ENCODE data around the gene OTOS.

The OTOS gene

DNA sequence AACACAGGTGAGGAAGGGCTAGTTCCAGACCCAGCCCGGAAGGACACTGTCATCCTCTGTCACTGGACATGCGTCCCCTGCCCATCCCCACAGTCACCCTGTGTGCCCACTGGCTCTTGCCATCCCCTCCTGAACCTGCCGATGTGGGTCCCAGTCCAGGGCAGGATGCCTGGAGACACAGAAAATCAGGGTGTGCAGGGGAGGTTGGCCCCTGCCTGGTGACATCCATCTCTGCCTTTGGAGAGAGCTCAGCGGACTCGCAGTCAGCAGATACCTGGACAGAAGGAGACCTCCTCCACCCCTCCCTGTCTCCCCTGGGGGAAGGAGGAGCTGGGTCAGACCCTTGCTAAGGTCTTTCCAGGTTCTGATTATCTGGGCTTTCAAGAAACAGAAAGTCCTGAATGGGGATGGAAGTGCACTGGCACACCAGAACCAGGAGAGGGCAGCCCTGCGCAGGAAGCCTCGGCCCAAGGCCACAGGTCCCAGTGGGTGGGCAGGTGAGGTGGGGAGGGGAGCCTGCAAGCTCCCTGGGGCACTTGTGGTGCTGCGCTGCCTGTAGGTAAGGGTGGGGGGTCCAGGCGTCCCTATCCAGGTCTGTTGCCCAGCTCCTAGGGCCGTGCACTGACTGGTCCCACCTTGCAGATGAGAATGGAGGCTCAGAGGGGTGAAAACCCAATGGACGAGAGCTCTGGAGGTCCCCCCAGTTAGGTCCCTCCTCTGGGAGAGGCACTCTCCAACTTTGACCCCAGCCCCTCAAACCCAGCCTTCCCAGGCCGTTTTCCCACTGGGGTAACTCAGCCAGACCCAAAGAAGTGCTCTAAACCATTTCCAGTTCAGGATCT lies 9.7 kb upstream of the OTOS start:
- DNase-seq, result peak in 1 of 2 experiments; percentile 5

DNA sequence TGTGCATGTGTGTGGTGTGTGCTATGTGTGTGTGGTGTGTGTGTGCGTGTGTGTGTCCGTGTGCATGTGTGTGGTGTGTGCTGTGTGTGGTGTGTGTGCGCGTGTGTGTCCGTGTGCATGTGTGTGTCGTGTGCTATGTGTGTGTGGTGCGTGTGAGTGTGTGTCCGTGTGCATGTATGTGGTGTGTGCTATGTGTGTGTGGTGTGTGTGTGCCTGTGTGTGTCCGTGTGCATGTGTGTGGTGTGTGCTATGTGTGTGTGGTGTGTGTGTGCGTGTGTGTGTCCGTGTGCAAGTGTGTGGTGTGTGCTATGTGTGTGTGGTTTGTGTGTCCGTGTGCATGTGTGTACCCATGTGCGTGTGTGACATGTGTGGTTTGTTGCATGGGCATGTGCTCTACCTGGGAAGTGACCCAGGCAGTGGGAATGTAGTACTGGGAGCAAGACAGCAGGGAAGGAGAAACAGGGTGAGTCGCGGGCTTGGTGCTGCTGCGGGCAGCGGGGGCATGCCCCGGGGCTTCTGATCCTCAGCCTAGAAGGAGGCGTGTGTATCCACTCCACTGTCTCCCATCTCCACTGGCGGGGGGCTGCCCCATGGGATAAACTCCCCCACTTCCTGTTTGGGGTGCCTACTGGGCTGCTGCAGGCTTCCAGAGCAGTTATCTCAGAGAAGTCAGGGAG lies 7.6 kb upstream of the OTOS start:
- DNase-seq, result no peak

DNA sequence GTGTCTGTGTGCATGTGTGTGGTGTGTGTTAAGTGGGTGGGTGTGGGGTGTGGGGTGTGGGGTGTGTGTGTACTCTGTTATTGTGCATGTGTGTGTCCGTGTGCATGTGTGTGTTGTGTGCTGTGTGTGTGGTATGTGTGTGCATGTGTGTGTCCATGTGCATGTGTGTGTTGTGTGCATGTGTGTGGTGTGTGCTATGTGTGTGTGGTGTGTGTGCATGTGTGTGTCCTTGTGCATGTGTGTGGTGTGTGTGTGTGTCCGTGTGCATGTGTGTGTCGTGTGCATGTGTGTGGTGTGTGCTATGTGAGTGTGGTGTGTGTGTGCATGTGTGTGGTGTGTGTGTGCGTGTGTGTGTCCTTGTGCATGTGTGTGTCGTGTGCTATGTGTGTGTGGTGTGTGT lies 6.9 kb upstream of the OTOS start:
- no peak for DNase-seq

DNA sequence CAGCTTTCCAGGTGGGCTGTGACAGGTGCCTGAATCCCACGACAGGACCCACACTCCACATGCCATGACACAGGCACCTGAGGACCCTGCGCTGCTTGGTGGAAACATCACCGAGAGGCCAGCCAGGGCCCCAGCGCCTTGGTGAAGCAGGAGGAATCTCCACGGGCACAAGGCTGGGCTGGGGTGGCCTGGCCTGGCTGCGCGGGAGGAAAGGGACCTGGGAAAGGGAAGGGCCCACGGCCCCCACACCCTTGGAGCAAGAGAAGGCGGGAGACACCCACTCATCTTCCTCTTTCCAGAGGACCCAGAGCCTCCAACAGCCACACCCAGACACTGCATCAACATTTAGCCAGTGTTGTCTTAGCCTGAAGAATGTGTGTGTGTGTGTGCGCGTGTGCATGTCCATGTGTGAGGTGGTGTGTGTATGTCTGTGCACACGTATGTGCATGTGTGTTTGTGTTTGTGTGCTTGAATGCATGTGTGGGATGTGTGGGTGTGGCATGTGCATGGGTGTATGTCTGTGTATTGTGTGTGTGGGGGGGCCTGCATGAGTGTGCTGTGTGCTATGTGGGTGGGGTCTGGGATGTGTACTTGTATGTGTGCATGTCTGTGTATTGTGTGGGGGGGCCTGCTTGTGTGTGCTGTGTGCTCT lies 6.3 kb upstream of the OTOS start:
- no peak for DNase-seq

DNA sequence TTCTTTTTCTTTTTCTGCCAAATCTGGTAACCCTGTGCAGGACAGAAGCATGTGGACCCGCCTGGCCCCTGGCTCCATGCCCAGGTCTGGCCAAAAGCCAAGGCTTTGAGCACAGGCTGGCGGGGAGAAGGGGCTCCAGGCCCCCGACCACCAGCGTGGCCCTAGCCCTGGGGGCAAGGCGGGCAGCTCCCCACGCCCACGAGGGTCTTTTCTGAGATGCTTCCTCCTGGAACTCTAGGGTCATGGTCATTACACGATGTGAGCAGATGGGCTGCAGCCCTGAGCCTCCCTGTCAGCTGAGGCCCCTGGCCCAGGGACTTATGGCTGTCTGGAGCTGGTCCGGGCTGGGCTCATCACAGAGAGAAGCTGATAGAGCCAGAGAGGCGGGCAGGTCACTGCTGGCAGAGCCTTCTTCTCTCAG lies 5.7 kb upstream of the OTOS start:
- DNase-seq, result no peak

DNA sequence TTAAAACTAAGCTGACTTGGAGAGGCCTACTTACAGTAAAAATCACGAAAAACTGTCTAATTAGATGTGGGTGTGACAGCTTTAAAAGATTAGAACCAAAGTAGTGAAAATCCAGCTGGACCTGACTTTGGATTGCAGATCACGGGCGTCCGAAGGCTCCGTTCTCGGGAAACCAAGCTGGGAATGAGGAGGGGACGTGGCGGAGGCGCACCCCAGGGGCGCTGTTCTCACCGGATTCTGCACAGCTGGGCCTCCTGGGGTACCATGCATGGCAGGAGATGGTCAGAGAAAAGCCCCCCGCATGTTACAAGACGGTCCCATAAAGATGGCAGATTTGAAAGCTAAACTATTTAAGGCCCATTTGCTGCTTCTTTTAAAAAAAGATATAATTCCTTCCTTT lies 5.0 kb upstream of the OTOS start:
- DNase-seq, result no peak

DNA sequence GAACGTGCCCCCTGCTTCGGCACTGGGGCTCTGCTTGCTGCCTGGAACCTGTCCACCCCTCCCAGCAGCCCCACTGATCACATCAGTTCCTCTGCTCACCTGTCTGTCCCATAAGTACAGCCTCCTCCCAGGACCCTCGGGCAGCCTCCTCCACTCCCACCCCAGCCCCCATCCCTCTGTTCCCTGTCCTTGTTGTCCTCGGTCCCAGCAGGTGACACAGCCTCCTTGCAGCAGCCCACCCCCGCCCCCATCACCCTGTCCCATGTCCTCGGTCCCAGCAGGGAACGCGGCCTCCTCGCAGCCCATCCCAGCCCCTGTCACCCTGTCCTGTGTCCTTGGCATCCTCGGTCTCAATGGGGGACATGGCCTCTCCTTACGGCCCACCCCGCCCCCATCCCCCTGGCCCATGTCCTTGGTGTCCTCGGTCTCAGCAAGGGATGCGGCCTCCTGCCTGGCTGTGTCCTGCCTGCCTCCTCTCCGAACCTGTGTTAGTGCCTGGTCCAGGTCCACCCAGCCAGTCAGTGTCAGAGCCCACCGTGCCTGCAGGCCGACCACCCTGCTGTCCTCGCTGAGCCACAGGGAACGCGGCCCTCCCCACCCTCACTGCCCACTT lies 4.3 kb upstream of the OTOS start:
- DNase-seq, result no peak

DNA sequence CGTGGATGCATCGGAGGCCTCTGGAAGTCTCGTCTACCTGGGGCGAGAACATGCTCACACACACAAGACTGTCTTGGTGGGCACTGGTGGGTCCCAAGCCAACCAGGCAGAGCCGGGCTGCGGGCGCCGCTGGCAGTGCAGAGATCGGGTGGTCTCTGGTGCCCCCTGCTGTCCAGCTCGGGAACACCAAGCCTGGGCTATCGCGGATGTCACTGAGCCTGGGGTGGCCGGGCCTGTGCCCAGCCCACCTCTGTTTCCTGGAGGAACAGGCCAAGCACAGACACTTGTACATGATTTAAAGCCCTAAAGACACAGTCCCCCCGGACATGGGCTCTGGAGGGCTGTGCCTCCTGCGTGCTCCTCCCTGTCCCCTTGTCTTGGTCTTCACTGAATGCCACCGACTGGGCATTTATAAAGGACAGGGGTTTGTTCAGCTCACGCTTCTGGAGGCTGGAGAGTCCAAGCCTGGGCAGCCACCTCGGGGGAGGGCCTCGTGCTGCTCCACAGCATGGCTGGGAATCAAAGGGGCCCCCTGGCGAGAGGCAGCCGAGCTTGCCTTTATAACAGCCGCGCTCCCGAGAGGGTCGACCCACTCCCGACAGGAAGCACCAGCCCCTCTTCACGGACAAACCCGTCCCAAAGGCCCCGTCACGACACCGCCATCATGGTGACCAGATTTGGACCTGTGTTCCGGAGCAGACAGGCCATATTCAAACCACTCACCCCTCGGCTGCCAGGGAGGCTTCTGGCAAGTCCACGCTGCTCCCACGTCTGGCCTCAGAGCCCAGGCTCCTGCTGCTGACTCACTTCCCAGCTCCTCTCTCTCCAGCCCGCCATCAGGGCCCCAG lies 3.6 kb upstream of the OTOS start:
- peak; percentile 25 to 62 for DNase-seq

DNA sequence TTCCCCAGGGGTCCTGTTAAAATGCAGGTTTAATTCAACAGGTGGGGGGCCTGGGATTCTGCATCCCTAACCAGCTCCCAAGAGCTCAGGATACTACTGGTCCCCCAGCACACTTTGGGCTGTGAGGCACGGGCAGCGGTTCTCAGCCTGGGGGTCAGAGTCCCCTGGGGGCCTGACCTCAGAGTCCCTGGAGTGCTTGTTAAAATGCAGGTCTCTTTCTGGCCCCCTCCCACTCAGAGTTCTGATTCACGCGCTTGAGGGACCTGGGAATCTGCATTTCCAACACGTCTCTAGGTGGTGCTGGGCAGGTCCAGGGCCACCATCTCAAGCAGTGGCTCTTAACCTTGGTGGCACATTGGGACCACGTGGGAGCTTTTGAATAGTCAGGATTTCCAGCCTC lies 2.8 kb upstream of the OTOS start:
- DNase-seq, result no peak

DNA sequence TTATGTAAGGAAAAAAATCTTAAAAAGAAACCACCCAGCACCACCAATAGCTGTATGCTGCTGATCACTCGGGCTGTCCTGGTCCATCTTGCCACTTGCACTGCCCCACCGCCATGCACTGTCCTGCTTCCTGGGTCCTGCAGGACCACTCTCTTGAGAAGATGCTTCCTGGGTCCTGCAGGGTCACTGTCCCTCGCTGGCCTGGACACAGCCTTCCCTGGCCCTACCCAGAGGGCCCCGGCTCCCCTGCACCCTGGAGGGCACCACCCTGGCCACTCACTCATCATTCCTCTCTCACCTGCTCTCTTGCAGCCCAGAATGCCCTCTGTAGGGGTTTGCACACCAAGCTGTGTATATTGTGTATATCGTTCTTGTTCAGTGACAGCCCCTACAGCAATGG lies 2.4 kb upstream of the OTOS start:
- DNase-seq, result no peak

DNA sequence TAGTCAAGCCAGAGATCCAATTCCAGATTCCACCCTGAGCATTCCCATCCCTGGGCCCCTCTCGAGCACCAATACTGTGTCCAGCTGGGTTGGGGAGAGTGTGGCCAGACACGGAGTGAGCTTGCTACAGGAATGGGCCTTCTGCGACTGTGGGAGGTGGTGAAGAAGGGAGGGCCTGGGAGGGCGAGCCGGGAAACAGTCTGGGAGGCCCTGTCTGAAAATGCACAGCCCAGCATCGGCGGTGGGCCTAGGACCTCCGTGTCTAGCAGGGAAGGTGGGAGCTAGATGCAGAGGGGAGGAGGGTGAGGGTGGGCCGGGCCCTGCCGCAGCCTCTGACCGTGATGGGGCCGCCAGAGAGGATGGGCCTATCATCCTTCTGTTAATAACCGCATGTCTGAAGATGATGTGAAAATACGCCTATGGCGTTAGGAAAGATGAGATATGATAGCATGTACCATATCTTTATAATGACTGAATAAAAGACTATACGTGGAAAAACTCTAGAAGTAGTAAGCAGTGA lies 1.9 kb upstream of the OTOS start:
- no peak for DNase-seq

DNA sequence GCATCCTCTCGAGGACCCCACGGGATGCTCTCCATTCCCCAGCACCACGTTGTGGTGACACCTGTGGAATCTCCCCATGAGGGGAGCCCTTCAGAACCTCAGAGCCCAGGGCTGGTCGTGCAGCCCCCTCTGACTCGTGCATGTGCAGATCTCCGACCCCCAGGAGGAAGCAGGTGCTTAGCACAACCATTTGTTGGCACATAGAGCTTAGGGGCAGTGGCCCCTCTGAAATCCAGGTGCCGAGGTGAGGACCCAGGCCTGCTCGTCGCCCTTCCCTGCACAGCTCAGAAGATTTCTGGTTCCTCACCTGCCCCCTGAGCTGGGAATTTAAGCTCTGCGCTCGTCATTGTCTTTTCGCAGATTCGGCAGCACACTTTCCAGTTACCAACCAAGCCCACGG lies 1.3 kb upstream of the OTOS start:
- no peak for DNase-seq

DNA sequence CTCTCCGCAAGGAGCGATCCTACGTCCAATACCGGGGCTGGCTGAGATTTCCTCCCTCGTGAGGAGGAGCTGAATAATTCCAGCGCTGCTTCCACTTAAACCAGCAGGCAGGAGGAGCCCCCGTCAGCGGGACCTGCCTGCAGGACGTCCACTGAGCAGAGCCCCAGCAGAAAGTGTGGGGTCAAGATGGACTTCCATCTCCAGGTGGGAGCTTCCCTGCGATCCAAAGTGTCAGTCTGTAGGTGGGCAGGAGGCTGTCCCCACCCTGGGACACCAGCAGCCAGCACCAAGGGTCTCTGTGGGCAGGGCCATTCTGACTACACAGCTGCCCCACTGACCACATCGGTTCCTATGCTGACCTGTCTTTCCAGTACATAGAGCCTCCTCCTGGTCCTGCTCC lies 462 bp upstream of the OTOS start:
- DNase-seq, result no peak

DNA sequence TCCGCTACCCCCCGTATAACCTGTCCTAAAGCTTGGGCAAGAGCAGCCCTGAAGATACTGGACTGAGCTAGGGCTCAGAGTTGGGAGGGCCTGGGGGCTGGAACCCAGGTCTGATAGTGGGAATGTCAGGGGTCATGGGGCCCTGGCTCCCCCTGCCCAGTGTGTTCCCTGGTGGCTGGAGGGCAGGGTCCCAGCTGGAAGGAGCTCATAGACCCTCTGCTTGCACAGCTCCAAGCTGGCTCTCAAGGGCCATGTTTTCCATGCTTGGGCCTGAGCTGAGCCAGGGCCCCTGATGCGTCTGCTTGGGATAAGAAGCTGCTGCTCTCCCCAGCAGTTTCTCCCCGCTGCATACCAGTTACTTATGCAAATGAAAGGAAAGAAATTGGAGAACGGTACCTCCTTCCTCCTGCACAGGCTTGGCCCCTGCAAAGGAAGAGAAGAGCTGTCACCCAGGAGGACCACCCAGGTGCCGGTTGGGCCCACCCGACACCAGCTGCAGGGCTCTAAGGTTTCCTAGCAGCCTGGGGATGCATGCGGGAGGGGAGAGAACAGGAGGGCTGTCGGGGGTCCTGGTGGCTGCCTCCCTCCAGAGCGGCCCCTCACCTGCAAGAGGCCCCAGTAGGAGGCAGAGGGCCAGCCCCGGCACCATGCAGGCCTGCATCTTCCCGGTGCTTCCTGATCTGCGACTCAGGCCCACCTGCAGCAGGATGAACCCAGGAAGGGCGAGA lies 628 bp downstream of the OTOS start:
- no peak for DNase-seq

DNA sequence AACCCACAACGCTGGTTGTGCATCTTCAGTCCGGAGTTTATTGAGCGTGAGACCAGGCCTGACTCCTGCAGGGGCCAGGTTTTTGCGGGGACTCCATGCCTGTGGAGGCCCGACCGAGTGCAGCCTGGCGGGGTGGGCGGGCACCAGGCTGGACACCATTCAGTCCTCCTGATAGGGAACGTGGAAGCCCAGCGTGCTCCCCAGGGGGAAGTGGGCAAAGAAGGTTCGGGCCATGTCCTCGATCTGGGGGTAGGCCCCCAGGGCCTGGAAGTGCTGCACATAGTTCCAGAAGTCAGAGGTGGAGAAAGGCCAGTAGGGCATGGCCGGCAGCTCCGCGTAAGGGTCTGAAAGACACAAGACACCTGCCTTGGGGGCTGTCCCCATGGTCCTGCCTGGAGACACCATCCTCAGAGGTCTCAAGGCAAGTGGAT lies 1.4 kb downstream of the OTOS start:
- no peak for DNase-seq

DNA sequence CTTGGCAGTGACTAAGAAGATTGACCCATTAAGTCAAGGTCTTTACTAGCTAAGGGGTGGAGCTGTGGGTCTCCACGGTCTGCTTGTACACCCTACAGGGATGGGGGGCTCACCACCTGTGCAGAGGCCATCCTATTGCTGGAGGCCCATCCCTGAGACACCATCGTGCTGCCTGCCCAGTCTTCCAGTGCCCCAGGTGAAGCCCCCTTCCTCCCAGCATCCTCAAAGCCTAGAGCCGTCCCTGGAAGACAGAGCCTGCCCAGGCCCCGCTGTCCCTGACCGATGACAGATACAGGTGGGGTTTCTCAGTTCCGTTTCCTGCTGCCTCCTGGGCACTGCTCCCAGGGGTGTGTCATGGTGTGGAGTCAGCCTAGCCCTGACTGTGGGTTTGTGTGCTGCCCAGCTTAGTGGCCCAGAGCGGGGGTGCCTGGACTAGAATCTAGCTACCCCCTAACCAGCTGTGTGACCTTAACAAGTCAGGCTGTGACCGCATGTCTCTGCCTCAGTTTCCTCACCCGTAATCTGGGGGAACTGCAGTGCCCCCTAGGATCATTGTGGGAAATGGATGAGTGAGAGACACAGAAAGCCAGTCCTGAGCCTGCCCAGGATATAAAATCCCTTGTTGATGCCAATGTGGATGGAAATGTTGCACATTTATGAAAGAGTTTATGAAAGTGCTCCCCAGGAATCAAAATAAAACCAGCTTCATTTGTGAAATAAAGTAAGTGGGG lies 2.0 kb downstream of the OTOS start:
- no peak for DNase-seq

DNA sequence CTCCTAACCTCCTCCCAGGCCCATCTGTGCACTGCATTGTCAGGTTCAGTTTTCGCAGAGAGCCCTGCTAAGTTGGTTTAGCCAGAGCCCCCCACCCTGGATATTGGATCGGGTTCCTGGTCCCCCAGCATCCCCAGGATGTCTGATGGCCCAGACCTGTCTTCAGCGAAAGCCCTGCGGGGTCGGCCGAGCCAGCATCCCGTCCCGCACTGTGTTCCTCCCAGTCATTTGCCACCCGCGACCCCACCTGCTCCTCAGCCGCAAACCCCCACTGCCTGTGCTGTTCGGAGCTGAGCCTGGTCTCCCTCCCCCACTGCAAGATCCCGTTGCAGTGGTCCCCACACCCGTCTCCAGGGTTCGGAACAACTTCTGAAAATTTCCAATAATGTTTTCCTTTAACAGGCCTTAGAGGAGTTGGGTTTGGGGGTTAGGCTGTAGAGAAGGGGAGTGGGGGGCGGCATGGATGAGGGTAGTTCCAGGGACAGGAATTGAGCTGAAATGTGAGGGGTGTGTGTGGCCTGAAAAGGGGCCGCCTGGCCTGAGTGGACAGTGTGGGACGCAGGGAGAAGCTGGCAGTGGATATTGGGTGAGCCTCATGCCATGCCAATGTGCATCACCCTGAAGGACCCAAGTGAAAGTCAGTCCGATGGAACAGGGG lies 2.7 kb downstream of the OTOS start:
- no peak for DNase-seq

DNA sequence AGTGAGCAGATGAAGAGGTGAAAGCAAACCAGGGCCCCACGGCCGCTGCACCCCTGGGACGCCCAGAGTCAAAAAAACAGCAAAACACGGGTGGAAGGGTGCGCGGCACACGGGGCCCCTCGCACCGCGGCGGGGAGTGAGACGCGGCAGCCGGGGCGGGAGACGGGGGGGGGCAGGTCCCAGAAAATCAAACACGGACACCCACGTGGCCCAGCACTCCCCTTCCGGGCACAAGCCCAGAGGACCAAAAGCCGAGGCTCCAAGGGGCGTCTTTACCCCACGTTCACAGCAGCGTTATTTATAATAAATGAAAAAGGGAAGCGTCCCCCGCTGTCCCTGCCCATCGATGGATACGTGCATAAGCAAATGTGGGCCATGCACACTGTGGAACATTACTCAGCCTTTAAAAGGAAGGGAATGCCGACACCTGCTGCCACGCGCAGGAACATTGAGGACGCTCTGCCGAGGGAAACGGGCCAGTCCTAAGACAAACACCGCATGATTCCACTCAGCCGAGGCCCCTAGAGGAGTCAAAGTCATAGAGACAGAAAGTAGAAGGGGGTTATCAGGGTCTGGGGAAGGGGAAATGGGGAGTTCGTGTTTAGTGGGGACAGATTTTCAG lies 3.7 kb downstream of the OTOS start:
- DNase-seq, result no peak

DNA sequence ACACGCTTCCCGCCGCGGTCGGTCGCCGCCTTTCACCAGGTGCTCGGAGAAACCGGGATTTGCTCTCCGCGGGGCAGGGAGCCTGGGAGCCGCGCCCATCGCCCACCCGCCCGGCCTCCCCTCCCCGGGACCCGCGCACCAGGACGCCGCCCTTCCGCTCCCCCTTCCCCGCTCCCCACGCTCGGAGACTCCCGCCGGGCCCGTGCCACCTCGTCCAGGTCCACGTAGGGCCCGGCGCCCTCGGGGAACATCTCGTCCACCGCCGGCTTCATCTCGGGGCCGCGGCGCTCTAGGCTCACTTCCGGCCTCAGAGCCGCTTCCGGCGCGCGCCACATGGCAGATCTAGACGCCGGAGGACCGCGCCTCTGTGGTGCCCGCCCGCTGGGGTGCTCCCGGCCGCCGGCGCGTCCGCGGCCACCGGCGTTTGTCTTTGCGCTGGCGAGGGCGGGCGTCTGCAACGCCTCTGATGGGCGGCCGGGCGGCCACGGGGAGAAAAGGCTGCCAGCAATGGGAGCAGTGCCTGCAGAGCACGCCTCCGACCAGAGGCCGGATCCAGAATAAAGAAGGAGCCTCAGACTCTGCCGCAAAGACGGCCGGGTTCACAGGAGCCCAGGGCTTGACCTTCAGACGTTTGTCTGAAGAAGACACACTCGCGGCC lies 4.3 kb downstream of the OTOS start, which contains the start of gene COPS9:
TSS of gene COPS9 (minus strand) at position 293 of the 658 bp plus-strand sequence. CDS start at position 272, 21 bp downstream.
- peak; percentile 47 to 84 for DNase-seq
